EL (cell line): ENCODE data around the gene SLC12A9.
A peak's percentile ranks its signal among the peaks of the same experiment; 100 is the strongest.

ENCODE experiments used
- DNase-seq: peaks from one replicate; pipeline ENCODE4 v3.0.0-alpha.2; 2016

The SLC12A9 gene

DNA sequence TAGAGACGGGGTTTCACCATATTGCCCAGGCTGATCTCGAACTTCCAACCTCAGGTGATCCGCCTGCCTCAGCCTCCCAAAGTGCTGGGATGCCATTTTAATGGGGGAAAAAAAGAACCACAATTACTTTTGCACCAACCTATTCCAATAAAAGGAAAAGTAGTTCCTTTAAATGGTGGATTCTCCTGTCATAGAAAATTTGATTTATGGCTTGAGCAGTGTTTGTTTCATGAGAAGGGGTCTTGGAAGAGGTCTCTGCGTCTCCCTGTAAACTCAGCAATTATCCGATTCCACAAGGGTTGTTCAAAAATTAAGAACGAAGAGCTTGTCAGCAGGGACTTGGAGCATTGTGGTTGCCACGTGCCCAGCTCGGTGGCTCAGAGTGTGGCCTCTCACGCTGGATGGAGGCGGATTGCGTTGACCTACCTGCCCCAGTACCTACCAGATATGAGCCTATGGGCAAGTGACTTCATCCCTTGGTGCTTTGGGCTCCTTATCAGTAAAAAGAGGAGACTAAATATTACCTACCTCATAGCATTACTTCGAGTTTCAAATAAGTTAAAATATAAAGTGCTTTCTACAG lies 11.8 kb downstream of the SLC12A9 start:
- no peak for DNase-seq

DNA sequence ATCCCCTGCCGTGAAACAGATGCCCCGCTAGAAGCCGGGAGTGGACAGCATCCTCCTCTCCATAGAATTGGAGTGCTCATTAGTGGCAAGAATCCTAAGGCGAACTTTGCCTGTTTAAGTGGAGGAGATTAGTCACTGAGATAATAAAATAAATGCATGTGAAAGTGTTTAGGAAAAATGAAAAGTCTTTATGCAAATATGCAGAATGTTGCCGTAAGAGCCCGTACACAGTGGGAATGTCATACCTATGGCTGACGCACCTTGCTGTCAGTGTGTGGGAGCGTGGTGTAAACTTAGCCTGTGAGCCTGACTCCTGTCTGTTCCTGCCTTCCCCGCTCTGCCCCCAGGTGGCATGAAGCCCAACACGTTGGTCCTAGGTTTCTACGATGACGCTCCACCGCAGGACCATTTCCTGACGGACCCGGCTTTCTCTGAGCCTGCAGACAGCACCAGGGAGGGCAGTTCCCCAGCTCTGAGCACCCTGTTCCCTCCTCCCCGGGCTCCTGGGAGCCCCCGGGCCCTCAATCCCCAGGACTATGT lies 12.9 kb downstream of the SLC12A9 start:
- DNase-seq = peak; percentile 57

DNA sequence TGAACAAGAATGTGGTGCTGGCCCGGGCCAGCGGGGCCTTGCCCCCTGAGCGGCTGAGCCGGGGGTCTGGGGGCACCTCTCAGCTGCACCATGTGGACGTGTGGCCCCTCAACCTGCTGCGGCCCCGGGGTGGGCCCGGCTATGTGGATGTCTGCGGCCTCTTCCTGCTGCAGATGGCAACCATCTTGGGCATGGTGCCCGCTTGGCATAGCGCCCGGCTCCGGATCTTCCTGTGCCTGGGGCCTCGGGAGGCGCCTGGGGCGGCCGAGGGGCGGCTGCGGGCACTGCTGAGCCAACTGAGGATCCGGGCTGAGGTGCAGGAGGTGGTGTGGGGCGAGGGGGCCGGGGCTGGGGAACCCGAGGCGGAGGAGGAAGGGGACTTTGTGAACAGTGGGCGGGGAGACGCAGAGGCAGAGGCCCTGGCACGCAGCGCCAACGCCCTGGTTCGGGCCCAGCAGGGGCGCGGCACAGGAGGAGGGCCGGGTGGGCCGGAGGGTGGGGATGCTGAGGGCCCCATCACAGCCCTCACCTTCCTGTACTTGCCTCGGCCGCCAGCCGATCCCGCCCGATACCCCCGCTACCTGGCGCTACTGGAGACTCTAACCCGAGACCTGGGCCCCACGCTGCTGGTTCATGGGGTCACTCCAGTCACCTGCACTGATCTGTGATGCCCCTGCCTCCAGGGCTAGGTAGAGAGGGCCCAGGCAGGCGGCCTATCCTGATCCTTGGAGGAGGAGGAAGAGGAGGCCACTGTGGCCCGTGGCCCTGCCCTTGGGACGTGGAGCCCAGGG lies 13.6 kb downstream of the SLC12A9 start:
- peak; percentile 71 for DNase-seq

DNA sequence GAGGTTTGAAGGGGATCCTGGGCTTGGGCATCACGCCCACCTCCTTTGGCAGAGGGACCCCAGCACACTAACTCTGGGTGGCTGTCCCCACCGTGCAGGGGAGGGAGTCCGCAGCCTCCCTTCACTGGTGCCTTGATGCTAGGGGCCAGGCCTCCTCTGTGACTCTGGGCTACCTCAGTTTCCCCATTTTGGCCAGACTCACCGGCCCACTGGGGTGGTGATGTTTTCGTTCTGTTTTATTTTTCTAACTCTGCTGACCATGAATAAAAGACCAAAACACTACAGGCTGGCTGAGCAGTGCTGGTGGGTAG lies 14.2 kb downstream of the SLC12A9 start:
- no peak for DNase-seq

DNA sequence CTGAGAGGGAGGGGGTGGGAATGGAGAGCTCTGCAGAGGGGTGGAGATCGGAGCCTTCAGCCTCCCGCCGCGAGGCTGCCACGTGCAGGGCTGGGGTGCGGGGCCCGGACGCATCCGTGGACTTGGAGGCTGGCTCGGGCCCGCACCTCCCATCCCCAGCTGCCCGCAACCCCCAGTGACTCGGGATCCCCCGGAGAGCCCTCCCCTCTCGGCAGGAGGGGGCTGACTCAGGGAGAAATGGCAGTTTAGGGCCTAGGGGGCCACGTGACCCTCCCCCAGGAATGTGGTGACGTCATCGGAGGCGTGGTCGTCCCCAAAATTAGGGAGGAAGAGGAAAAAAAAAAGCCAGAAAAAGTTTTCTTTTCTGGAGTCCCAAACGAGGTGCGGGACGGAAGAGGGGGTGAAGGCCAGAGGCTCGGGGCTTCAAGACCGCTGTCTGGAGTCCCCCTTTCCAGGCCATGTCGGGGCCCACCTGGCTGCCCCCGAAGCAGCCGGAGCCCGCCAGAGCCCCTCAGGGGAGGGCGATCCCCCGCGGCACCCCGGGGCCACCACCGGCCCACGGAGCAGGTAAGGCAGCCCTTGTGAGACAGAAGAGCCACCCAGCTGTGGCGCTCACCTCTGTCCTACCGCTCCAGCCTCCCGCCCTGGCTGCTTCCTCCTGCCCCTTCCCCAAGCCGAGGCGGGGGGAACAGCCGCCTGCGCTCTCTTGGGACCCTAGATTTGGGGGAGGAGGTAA lies 14.7 kb downstream of the SLC12A9 start, which contains the start of gene TRIP6:
Gene TRIP6, plus strand, starts transcription at position 348 of the 736 bp plus-strand sequence. Its CDS starts 111 bp downstream, at position 459.
- DNase-seq = peak; percentile 96

DNA sequence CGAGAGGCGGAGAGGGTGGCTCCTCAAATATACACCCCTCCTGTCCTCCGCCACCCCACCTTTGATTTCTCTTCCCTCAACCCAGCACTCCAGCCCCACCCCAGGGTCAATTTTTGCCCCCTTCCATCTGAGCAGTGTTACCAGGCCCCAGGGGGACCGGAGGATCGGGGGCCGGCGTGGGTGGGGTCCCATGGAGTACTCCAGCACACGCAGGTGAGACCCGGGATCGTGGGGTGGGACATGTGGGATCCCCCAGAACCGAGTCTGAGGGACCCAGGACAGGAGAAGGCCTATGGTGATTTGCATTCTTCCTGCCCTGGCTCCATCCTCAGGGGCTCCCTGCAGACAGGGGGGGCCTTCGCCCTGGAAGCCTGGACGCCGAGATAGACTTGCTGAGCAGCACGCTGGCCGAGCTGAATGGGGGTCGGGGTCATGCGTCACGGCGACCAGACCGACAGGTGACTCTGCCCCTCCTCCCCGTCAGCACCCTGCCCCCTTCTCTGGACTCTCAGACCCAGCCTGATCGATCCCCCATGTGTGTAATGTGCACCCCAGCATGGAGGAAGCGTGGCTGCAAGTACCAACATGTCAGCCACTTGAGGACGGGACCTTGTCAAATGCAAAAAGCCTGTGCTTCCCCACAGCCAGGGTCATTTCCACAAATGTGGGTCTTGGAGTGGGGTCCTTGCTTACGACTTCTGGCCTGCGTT lies 15.4 kb downstream of the SLC12A9 start:
- DNase-seq = no peak

DNA sequence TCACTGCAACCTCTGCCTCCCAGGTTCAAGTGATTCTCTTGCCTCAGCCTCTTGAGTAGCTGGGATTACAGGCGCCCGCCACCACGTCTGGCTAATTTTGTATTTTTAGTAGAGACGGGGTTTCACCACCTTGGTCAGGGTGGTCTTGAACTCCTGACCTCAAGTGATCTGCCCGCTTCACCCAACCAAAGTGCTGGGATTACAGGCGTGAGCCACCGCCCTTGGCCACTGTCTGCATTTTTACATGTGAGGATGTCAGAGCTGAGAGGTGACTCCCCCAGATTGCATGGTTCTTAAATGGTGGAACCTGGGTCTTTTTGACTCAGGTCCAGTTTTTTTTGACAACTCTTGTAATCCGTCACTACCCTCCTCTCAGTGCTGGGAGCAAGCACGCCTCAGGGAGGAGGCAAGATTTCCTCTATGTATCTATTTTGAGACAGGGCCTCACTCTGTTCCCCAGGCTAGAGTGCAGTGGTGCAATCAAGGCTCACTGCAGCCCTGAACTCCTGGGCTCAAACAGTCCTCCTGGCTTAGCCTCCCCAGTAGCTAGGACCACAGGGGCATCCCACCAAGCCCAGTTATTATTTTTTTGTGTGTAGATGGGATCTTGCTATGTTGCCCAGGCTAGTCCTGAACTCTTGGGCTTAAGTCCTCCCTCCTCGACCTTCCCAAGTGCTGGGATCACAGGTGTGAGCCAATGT lies 21.2 kb downstream of the SLC12A9 start:
- no peak for DNase-seq

DNA sequence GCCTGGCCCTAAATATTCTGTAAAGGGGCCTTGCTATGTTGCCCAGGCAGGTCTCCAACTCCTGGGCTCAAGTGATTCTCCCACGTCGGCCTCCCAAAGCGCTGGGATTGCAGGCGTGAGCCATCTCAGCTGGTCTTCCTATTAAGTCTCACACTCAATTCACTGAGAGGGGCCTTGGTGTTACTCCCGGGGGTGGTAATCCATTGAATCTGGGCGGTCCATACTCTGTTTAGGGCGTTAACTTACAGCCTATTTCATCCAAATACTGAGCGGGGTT lies 21.7 kb downstream of the SLC12A9 start:
- no peak for DNase-seq

DNA sequence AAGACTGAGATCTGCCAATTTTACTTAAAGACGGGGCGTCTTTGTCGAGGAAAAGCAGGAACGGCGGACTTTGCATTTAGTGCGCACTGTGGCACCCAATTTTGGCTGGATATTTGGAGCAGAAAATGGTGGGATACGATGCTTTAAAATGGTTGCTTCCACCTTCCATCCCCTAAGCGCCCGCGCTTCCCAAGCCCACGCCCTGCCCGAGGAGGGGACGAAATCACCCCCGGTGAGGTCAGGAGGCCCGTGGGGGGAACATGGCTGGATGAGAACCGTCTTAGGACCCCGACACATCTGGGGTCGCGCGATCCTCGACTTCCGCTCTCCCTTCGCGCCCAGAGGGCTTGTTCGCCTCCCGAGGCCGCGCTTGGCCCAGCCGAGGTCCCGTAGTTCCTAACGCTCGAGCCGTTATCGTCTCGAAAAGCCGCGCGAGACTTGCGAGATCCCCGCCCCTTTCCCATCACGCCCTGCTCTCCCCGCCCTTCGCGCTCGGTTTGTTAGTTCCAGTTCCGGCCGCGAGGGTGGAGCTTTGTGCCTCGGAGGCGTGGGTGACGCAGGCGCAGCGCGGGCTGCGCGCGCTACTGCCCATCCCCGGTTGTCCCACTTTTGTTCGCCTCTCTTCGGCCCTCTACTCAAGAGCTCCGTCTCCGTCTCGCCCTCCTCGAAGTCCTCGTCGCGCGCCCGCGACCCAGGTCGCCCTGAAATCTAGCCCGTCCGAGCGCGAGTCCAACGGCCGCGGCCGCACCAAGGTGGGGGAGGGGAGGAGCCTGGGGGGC lies 22.3 kb downstream of the SLC12A9 start, which contains the start of gene SRRT:
Gene SRRT, plus strand, starts transcription at position 527 of the 779 bp plus-strand sequence. CDS start 488 bp downstream, outside the sequence.
- DNase-seq = peak; percentile 98

DNA sequence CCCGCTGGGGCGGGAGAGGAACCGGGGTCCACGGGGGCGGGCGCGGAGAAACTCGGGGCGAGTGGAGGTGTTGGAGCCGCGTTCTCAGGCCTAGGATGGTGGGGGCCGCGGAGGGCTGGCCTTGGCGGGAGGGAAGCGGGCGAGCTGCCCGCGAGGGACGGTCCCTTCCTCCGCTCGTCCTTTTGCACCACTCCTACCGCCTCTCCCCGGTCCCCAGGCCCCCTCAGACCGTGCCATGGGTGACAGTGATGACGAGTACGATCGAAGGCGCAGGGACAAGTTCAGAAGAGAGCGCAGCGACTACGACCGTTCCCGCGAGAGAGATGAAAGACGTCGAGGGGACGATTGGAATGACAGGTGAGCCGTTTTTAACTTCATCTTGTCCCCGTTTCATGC lies 22.8 kb downstream of the SLC12A9 start:
- no peak for DNase-seq

DNA sequence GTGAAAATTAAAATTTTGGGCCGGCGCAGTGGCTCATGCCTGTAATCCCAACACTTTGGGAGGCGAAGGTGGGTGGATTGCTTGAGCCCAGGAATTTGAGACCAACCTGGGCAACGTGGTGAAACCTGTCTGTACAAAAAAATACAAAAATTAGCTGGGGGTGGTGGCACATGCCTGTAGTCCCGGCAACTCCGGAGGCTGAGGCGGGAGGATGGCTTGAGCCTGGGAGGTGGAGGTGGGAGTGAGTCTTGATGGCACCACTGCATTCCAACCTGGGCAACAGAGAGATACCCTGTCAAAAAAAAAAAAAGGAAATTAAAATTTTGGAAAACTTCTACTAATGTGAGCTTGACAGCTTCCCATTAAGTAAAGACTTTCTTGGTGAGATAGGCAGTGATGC lies 25.5 kb downstream of the SLC12A9 start:
- DNase-seq = no peak

DNA sequence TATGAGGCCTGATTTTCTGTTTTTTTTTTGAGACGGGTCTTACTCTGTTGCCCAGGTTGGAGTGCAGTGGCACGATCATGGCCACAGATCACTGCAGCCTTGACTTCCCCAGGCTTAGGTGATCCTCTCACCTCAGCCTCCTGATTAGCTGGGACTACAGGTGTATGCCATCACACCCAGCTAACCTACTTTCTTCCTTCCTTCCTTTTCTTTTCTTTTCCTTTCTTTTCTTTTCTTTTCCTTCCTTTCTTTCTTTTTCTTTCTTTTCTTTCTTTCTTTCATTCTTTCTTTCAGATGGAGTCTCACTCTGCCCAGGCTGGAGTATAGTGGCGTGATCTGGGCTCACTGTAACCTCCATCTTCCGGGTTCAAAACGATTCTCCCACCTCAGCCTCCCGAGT lies 26.2 kb downstream of the SLC12A9 start:
- no peak for DNase-seq

DNA sequence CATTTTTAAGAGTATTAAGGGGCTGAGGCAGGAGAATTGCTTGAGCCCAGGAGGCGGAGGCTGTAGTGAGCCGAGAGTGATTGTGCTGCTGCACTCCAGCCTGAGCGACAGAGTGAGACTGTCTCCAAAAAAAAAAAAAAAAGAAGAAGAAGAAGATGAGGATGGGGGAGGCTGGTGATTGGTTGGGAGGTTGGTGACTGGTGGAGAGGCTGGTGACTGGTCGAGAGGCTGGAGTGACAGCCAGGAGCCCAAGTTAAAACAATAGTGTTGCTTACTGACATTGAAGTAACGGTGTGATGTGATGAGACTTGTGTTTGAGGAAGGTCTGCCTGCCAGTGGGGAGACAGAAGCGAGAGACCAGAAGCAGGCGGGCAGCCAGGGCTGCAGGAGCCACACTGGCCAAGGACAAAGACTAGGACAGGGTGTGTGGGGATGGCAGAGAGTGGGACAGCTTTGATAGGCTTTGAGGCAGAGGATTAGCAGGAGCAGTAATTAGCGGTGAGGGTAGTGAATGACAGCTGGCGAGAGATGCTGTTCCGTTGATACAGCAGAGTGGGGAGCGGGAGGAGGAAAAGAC lies 27.3 kb downstream of the SLC12A9 start:
- no peak for DNase-seq

DNA sequence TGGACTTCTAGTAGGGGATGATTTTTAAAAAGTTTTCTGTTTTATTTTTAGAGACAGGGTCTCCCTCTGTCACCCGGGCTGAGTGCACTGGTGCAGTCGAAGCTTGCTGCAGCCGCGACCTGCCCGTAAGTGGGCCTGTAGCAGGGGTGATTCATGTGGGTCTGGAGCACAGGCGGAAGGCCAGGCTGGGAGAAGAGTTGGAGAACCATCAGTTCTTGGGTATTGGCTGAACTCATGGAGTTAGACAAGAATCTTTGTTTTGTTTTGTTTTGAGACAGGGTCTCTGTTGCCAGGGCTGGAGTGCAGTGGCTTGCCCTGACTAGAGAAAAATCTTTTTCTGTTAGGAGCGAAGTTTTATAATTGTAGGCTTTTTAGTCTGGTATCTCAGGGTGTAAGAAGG lies 28.1 kb downstream of the SLC12A9 start:
- DNase-seq = no peak

DNA sequence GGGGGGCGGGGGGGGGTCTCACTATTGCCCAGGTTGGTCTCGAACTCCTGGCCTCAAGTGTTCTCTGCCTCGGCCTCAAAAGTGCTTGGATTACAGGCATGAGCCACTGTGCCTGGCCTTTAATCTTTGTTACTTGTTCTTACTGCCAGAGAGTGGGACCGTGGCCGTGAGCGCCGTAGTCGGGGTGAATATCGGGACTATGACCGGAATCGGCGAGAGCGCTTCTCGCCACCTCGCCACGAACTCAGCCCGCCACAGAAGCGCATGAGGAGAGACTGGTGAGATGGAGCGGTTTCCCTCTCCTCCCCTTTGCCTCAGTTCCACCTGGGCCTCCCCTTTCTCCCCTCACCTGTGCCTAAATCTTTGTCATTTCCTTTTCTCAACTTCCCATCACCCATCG lies 28.6 kb downstream of the SLC12A9 start:
- no peak for DNase-seq

DNA sequence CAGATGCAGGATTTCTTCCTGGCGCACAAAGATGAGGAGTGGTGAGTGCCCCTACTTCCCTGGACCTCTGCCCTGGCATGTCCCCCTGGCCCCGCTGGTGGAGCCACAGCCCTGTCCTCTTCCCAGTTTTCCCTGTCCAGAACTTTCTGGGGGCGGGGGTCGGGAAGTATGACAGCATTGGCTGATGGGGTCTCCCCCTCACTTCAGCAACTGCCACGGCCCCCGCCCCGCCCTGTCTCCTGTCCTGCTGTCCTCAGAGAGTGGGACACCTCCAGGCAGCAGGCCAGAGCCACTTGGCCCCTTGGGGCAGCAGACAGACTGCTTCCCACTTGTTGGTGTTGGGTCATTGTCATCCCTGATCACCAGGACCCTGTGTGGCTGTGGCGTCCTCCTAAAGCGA lies 29.7 kb downstream of the SLC12A9 start:
- DNase-seq = no peak

DNA sequence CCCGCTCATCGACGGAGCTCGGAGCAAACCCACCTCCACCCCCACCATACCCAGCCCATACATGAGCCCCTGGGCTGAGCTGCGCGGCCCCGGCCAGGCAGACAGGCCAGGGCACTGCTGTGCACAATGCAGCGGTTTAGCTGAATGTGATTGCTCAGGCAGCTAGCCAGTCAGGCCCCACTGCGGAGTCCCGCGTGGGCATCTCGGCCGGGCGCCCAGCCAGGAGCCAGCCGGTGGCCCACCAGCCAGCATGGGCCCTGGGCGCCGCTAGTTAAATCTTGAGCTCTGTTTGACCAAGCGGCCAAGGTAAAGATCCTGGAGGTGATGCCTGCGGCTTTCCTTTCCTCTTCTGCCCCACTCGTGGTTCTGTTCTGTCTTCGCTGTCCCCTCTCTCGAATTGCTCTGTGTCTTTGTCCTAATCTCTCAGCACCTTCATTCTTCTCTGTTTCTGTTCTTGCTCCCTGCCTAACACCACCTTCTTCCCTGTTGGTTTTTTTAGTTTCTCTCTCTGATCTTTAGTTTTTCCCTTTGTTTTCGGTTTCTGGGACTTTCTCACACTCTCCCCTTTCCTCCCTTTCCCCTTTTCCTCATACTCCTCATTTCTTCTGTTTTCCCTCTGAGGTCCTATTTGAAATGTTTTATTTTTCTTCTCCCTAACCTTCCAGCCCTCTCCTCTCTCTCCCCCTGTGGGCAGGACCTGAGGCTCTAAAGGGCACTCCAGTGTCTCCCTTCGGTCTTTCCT lies 30.4 kb downstream of the SLC12A9 start:
- no peak for DNase-seq

DNA sequence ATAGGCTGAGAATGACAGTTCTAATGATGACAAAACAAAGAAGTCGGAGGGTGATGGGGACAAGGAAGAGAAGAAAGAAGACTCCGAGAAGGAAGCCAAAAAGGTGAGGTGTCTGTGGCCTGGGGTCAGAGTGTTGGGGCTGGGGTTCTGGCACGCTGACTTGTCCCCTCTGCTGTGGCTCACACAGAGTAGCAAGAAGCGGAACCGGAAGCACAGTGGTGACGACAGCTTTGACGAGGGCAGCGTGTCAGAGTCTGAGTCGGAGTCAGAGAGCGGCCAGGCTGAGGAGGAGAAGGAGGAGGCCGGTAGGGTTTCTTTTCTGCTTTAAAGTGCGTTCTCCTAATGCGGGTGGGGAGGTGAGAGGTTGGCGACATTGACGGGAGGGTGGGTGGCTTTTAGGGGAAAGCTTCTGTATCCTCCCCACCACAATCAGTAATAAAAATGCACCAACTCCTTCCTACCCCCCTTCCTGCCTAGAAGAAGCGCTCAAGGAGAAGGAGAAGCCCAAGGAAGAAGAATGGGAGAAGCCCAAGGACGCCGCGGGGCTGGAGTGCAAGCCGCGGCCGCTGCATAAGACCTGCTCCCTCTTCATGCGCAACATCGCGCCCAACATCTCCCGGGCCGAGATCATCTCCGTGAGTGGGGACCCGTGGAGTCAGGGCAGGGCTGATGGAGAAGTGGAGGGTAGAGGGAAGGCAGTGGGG lies 32.4 kb downstream of the SLC12A9 start:
- no peak for DNase-seq

DNA sequence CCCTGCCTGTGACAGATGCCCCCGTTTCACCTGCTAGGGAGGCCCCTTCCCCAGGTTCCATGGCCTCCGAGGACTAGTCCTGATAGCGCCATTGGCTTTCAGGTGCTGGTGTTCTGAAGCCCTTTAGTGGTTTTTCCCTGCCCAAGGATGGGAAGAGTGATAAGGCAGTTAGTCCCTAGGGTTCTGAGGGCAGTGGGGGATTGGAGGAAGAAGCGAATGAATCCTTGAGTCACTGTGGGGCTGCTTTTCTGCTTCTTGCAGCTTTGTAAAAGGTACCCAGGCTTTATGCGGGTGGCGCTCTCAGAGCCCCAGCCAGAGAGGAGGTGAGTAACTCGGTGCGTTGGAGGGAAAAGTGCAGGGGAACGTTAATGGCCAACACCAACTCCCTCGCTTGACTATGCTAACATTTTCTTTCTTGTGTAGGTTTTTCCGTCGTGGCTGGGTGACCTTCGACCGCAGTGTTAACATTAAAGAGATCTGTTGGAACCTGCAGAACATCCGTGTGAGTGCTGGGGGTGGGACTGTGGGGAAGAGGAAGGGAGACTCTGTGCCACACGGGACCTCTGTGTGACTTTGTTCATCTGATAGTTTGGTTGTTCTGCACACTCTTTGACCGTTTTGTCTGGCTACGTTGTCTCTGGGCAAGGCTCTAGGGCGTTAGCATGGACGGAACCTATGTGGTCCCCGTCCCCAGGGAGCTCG lies 33.1 kb downstream of the SLC12A9 start:
- no peak for DNase-seq
